ENCODE data around the gene IZUMO1. TPM values are rescaled to one million over a fixed set of nuclear protein-coding genes. Genes with fewer than 3 reads are reported as not detected.

IZUMO1 gene
- total and polyA plus RNA-seq, 9 of the 15 experiments (the other 6 are each of a cell fraction or from before 2014, with no cell fraction given) = 0.14 to 2.1 (median 0.73) TPM

DNA sequence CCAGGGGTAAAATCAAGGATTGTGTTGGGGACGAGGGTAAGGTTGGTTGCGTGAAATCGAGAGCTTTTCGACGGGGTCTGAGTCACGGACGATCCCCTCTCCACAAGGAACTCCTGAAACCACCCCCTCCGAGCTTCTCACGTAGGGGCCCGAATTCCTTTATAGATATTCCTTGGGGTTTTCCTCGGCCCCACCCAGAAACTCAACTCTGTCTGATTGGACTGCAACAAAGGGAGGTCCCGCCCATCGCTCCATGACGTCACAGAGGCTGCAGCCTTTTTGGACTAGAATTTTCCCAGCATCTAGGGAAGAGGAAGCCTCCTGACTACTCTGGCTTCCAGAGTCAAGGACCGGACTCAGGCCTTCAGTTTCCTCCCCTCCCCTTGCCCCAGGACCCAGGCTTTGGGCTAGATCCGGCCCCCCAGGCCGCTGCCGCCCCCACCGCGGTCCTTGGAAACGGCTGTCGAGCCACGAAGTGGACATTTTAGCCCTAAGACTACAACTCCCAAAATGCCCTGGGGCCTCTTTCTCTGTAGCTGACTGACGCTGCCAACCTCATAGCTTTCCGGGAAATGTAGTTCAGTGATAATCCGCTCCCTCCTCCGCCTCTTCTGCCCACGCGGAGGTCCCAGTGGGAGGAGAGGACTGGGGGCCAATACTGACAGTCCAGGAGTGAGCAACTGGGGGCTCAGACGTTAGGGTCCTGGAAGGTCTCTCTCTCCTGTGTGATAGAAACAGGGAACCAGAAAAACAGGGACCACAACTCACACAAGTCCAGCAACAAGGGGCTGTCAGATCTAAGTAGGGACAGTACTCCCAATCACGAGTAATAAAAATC lies at the start of gene IZUMO1 (continued):
- TF ChIP-seq, protein P1, sequence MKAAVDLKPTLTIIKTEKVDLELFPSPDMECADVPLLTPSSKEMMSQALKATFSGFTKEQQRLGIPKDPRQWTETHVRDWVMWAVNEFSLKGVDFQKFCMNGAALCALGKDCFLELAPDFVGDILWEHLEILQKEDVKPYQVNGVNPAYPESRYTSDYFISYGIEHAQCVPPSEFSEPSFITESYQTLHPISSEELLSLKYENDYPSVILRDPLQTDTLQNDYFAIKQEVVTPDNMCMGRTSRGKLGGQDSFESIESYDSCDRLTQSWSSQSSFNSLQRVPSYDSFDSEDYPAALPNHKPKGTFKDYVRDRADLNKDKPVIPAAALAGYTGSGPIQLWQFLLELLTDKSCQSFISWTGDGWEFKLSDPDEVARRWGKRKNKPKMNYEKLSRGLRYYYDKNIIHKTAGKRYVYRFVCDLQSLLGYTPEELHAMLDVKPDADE (conservative IDR thresholded peaks at IDR 0.05; ENCODE audit: control insufficient read depth, low read depth, low read length) = no peak; the same call in 1 of the 2 replicates
- TF ChIP-seq CXXC5 (CRISPR knock-in tag; IDR thresholded peaks at IDR 0.05) (peak; percentile 15), RBFOX2 (IDR thresholded peaks at IDR 0.05; ENCODE audit: low read depth, low read length) (peak; percentile 55), GTF2E2 (tag; IDR thresholded peaks at IDR 0.05) (no peak), SMARCE1 (IDR thresholded peaks at IDR 0.05) (no peak), ZBTB7A (IDR thresholded peaks at IDR 0.05; ENCODE audit: borderline replicate concordance, control insufficient read depth, low read depth, low read length) (peak; percentile 63; the same call in 1 of the 2 replicates), SAFB2 (IDR thresholded peaks at IDR 0.05; ENCODE audit: borderline replicate concordance, low read depth, low read length, severe bottlenecking) (no peak), HCFC1 (IDR thresholded peaks at IDR 0.05; ENCODE audit: low read depth, low read length) (peak; percentile 97), PHF8 (IDR thresholded peaks at IDR 0.05; ENCODE audit: borderline replicate concordance, low read length) (peak; percentile 37; the same call in 1 of the 2 replicates), NFYB (IDR thresholded peaks at IDR 0.05; ENCODE audit: extremely low read depth, insufficient read length) (peak; percentile 89), U2AF1 (optimal IDR thresholded peaks at IDR 0.05; ENCODE audit: low read depth, low read length) (no peak), ETV6 (IDR thresholded peaks at IDR 0.05; ENCODE audit: borderline replicate concordance in 1 of 2, low read depth in 2 of 2, low read length in 1 of 2) (no peak), ETV6 (CRISPR knock-in tag; IDR thresholded peaks at IDR 0.05; ENCODE audit: borderline replicate concordance) (no peak), NFATC3 (IDR thresholded peaks at IDR 0.05) (no peak), EGR1 (conservative IDR thresholded peaks at IDR 0.05) (peak; percentile 96), NRF1 (conservative IDR thresholded peaks at IDR 0.05 in 1 of 2, IDR thresholded peaks at IDR 0.05 in 1 of 2) (peak; percentile 22 to 43; a peak in 3 of 4 replicates), BACH1 (tag; IDR thresholded peaks at IDR 0.05) (peak; percentile 61; the same call in 1 of the 2 replicates), HNRNPUL1 (IDR thresholded peaks at IDR 0.05; ENCODE audit: low read length) (no peak), XRCC4 (IDR thresholded peaks at IDR 0.05; ENCODE audit: extremely low read depth, insufficient read depth, insufficient read length) (no peak), NCOA6 (IDR thresholded peaks at IDR 0.05) (no peak), ETV1 (tag; conservative IDR thresholded peaks at IDR 0.05; ENCODE audit: low read depth) (0 out of 2 replicates have a peak, but pooled peaks have one; percentile 25), ESRRA (IDR thresholded peaks at IDR 0.05; ENCODE audit: borderline replicate concordance, low read depth) (peak; percentile 43; the same call in 1 of the 2 replicates)
- TF ChIP-seq, protein P2, sequence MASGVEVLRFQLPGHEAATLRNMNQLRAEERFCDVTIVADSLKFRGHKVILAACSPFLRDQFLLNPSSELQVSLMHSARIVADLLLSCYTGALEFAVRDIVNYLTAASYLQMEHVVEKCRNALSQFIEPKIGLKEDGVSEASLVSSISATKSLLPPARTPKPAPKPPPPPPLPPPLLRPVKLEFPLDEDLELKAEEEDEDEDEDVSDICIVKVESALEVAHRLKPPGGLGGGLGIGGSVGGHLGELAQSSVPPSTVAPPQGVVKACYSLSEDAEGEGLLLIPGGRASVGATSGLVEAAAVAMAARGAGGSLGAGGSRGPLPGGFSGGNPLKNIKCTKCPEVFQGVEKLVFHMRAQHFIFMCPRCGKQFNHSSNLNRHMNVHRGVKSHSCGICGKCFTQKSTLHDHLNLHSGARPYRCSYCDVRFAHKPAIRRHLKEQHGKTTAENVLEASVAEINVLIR (CRISPR knock-in tag; IDR thresholded peaks at IDR 0.05) = peak; percentile 77
- TF ChIP-seq, protein P3, sequence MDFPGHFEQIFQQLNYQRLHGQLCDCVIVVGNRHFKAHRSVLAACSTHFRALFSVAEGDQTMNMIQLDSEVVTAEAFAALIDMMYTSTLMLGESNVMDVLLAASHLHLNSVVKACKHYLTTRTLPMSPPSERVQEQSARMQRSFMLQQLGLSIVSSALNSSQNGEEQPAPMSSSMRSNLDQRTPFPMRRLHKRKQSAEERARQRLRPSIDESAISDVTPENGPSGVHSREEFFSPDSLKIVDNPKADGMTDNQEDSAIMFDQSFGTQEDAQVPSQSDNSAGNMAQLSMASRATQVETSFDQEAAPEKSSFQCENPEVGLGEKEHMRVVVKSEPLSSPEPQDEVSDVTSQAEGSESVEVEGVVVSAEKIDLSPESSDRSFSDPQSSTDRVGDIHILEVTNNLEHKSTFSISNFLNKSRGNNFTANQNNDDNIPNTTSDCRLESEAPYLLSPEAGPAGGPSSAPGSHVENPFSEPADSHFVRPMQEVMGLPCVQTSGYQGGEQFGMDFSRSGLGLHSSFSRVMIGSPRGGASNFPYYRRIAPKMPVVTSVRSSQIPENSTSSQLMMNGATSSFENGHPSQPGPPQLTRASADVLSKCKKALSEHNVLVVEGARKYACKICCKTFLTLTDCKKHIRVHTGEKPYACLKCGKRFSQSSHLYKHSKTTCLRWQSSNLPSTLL (IDR thresholded peaks at IDR 0.05) = no peak
